Activated gamma-delta T cell treated with Interleukin-2 at 50 U/mL for 16 hours (primary cell): ENCODE results near the gene POU3F2.

Source experiments
- DNase-seq: peaks from one replicate; pipeline ENCODE4 v3.0.0-alpha.2; 2020

The POU3F2 gene

DNA sequence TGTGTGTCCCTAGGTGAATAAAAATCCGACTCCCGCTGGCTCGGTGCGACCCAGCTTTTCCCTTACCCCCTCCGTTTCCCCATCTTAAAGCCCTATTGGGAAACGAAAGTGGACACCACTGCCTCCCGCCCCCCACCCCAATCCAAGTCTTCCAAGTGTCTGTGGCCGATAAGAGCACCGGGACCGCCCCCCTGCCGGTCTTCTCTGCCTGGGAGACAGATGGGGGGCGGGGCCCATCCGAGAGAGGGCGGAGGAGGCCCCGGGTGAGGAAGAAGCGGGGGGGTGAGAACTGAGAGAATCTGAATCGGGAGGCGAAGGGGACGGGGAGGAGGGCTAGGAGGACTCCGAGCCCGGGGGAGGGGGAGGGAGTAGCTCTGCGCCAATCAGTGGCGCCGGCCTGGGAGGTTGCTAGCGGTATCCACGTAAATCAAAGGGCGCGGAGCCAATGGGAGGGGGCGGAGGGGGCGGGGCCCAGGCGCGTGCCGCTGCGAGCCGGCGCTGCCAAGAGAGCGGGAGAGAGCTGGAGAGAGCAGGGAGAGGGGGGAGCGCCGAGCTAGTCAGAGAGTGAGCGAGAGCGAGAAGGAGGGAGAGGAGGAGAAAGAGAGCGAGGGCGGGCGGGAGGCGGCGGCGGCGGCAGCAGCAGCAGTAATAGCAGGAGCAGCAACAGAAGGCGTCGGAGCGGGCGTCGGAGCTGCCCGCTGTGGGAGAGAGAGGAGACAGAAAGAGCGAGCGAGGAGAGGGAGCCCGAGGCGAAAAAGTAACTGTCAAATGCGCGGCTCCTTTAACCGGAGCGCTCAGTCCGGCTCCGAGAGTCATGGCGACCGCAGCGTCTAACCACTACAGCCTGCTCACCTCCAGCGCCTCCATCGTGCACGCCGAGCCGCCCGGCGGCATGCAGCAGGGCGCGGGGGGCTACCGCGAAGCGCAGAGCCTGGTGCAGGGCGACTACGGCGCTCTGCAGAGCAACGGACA is at the start of gene POU3F2:
TSS of gene POU3F2 (plus strand) at position 515 of the 972 bp plus-strand sequence. CDS start at position 815, 300 bp downstream.
- peak; percentile 42 for DNase-seq

DNA sequence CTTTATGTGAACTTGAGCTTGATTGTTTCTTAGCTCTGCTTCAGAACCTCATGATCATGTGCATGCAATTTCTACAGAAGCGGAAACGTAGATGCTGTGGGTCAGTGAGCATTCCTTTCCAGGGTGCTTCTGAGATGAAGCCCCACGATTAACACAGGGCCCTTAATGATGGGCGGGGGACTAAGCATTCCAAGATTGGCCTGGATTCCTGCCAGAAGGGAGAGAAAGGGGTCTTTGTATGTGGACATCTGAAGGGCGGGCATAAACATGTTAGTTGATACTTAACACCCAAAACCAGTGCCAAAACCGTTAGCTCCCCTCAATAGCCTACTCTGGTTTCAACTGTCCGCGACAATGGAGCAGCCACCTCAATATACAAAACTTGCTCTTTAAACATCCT is 46.9 kb upstream of the POU3F2 start:
- no peak for DNase-seq

DNA sequence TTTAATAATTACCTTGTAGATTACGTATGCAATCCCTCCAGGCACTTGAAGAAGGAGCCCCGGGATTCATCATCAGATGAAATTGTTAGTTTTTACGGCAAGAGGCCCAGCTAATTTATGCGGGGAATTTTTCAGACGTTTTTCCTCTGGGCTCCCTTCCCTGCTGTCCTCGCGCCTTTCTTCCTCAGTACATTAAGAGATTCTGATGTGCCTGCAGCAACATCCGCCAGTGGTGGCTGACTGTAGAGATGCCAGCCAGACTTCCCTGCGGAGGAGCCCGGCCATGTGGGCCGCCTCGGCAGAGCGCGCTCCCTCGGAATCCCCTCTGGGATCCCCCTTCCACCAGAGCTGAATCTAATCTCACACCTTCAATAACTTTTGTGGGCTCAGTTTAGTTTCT is 46.4 kb upstream of the POU3F2 start:
- DNase-seq = no peak

DNA sequence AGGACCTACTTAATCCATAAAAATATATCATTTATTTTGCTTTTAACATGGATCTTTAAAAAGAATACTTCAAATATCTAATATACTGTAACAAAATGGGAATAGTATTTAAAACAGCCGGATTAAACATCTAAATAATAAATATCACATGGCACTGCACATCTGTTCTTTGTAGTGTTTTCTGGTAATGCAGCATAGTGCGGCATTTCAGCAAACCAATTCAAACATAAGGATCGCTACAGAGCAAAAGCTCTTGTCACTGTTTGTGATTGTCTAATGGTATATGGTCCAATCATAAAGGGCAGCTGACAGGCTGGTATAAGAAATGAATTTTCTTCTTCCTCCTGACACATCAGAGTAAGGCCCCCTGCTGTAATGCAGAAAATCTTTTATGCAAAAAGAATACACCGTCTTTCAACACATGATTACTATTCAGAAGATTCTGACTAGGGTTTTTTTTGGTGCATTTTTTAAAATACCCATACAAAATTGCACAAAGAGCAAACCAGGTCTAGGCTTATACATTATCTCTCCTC is 40.0 kb upstream of the POU3F2 start:
- DNase-seq = no peak

DNA sequence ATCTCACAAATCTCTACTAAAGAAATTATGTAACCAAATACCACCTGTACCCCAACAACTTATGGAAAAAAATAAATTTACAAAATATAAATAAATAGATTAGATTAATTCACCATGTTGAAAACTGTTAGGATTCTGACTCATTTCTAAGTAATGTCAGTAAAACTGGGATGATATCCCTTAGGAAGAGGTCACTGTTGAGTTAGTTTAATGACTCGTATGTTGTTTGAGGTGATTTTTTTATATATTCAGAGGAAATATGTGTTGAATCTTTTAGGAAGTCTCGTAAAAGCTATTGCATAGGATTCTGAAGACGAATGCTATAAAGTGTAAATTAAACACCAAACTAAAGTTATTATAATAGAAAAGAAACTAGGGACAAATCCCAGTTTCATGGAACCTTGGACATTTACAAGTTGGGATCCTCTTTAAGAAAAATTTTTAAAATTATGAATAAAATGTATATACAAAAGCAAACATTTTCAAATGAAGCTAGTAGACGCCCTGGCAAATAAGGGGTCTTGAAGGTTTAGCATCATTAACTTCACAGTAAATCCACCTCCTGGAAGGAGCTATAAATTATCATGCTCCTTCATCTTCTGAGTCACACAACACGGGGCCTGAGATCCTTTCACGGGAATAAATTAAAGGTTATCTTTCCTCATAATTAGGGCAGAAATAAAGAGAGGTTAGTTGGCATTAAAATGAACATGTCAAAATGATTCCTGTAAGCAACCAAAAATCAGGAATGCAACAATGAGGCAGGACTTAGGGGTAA is 37.0 kb upstream of the POU3F2 start:
- no peak for DNase-seq

DNA sequence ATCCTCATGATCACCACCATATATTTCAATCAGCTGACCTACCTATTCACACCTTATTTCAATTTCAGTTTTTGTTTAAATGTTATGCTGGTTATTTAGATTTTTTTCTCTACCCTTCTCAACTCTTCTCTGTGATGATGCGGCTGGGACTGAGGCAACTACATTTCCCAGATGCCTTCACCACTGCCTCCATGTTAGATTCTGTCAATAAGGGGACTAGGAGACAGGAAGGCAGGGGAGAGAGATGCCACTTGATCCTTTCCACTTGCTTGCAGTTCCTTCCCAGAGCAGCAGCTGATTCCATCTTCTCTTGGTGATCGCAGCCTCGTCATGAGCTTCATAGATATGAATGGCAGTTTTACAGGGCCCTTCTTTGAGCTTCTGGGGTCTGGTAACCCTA is 33.5 kb upstream of the POU3F2 start:
- no peak for DNase-seq

DNA sequence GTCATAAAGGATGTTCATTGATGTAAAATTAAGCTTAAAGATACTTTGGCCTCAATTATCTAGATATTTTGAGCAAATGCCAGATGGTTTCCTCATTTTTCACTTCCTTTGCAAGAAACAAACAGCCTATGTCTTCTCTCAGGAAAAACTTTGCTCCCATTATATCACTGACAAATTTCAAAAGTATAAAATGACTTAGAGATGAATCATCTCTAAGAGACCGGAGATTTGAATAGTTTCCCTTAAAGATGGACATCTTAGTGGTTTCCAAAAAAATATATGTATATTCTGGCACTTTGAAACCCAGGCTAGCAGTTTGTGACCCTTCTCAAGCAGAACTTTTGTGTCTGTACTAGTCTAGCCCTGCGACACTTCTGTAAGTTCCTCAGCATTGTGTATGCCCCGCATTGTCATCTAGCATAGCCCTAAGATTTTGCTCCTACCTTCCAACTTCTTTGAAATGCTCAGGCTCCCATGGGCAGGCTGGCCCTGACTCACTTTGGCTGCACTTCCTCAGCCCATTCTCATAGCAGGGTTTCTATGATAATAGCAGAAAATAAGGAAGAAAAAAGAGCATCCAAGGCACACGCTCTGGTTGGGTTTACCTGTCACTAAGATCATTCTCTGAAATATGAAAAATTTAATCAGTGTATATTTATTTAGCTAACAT is 25.7 kb upstream of the POU3F2 start:
- DNase-seq = no peak

DNA sequence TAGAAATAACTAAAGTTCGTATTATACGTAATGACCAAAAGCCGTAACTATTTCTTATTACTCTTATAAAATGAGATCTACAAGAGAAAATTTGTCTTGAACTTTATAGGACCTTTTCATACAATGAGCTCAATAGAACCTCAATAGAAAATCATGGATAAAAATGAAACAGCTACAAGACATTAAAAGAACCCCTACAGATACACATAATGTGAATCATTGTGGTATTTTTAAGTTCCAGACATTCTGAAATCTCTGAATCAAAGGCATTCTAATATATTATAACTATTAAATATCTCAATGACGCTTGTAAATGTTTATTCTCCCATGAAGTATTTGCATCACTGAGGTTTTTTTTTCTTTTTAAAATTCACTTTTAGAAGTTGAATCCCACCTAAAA is 22.2 kb upstream of the POU3F2 start:
- DNase-seq = no peak

- DNase-seq = no peak
Measured at GRCh38 chr6:98816799-98817198, 17.6 kb upstream of the POU3F2 start.

DNA sequence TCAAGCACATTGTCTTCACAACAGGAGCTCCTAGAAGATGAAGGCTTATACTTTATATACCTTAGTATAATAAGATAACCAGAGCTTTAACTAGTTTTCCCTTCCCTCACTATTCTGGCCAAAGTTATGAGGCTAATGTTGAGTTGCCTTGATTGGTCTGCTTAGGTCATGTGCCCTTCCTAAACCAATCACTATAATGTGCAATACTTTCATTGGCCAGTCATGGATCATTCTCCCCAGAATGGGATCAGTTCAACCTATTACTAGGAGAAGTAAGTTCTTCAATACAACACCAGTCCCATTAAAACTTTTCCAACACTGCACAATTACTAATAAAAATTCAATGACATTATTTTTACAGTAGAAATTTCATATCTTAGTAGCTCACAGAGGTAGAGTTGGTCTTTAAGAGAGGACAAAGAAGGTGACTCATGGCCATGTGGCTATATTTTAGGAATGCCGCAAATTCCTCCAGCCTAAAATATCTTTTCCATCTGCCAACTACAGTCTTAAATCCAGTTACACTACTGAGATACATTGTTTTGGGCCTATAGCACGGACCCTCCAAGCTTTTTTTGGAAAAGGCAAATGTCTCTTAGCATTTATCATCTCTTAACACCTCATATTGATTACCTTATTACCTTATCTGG is 12.5 kb upstream of the POU3F2 start:
- no peak for DNase-seq

DNA sequence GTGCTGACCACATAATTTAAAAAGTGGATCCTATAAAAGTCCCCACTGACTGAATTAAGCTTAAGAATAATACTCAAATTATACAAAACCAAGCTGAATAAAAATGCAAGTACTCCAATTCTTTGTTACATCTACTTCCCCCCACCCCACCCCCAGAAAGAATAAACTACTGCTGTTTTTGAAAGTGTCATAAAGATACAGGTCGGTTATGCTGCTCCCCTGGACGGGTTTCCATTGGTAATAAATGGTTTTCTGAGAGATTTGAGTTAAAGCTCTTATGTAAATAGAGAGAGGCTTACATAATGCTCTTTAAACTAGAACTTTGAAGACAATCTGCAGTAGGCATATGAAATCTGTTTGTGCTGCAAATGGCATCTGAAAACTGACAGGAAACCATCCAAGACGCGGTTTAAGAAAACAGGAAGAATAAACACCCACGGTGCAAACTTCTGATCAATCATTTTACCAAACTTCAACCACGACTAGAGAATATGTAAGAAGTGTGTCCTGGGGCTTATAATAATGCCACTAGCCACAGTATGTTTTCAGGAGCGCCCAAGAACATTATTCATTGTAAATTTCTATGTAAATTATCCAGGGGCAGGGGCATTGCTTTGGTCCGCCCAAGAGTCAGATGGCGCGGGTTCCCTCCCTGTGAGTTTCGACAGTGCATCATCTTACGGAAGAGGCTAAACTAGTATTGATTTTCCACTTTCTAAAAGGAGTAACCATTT is 10.8 kb upstream of the POU3F2 start:
- DNase-seq = no peak

DNA sequence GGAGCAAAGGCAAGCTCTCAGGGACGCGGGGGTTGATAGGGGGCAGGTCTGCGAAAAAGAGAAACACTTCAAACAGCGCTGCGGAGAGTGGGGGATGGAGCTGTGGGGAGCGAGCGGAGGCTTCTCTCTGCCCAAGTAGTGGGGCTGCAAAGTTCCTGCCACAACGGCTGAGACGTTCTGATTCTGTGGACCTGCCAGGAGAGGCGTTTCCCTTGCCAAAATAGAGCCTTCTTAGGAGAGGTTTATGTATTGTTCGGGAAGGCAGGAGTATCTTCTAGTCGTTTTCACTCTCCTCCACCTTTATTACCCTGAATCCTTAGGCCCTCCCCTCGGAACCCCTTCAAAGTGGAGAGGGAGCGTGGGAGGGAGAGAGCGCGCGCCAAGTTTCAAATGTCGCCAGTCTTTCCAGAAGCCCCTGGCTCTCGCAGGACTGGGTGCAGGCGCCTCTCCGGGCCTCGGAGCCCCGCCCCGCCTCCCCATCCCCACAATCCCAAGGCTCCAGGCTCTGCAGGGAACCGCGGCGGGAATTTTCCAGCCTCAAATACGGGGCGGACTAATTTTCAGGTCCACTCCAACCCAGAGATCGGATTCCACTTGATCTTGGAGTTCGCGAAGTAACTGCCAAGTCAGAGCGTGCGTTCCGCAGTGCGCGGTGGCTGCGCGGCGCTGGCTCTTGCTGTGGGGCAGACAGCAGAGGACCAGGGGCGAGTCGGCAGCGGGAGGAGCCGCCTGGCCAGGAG is 10.0 kb upstream of the POU3F2 start:
- no peak for DNase-seq

DNA sequence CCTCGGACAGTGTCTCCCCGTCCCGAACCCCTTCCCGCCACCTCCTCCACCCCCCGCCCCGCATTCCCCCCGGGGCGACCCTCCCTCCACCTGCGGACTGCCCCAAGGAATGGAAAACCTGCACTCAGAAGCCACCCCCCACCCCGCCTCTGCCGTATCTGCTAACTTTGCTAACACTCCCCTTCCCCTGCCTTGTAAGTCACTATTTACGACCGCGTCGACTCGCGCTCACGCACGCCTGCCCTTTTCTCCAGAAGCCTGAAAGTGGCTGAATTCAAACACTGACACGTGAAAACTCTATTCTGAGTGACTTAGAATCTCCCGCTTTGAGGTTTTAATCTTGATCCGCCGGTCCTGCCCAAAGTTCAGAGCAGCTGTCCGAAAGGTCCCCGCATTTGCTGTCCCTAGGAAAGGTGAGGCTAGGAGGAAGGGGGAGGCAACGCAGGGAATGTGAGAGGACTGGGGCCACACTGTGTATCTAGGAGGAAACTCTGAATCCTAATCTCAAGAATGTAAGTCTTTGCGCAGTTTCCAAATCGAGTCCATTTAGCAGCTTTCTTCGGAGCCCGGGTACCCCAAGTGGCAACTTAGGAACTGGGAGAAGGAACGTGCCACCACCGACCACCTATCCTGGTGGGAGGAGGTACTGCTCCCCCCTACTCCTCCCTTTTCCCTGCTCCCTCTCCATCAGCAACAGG is 9.3 kb upstream of the POU3F2 start:
- no peak for DNase-seq

DNA sequence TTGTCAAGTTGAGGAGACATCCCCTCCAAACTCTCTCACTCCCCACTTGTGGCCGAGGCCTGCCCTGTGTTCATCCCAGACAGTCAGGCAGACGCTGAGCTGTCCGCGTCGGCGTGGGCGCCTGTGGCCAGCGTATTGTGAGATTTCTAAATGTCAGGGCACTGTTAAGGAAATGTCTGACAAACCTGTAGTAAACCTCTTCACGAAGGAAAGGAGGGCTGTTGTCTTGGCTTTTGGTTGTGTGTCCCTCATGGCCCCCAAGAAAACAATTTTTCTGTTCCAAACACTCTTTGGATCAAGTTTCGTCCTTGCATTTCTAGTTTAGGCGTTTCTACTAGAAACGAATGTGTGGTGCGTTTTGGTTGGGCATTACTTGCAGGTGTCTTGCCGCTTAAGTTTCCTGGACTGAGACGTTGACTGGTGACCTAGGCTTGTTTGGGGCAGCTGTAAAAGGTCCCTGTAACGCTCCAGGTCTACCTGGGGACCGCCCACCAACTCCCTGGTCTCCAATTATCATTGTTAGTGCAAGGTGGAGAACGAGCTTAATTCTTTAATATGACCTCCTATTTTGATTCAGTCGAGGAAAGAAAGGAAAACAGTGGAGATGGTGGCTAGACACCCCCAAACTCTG is 8.7 kb upstream of the POU3F2 start:
- DNase-seq = no peak

- DNase-seq = no peak
Measured at GRCh38 chr6:98827295-98828159, 6.8 kb upstream of the POU3F2 start.

DNA sequence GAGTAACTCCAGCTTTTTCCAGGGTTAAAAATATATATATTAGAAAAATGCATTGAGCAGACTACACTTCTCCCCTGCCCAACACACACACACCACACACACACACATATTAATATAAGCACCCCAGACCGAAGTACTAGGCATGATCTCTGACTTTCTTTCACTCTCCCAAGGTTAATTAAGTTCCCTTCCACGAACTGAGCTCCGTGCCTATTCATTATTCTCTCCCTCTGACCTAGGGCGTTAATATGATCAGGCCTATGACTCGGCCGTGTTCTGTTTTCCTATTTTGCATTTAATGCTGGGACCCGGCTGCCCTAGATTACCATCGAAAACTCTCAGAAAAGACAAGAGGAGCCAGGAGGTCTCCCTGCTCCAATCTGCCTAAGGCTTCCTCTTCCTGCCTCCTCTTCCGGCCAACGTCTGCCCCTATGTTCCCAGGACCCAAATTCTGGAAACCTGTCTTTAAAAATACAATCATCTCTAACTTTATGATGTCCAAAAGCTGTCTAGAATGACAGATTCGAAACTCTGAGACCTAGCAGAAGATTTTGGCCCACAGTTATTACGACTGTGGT is 6.1 kb upstream of the POU3F2 start:
- no peak for DNase-seq

DNA sequence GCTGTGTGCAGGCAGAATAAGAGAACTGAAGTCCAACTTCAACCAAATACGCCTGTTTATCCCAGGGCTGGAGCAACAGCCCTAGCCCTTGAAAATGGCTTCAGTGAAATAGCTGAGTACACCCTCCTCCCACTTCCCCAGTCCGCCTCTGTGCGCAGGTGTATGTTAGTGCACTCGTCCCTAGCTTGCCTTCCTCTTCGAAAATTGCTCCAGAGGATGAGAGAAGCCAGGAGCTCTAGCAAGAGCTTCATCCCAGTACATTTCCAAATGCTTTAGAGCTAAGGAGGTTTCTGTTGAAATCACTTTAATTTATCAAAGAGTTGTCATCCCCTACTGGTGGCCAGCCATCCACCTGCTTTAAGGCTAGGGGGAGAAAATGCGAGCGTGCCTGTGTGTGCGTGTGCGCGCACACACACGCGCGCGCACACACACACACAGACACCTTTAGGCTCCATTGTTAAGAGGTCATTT is 5.4 kb upstream of the POU3F2 start:
- no peak for DNase-seq

DNA sequence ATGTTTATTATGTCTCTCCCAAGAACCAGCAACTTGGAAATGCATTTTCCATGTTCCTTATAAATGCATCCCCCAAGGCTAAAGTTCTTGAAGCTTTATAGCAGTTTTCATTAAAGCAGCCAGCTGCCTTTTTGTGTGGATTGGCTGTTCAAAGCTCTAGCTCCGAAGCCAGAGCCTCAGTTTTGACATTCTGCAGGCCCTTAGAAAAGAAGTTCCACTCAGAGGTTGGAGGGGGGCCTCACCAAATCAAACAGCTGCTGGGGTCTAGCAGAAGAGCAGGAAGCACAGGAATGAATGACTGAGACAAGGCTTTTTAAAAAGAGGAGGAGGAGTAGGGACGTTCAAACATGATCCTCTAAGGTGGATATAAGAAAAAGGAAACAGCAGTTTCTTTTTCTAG is 4.2 kb upstream of the POU3F2 start:
- no peak for DNase-seq
